Neural cell (in vitro differentiated cells): ENCODE data around the gene TRMU. TPM values are rescaled to one million over a fixed set of nuclear protein-coding genes. Genes with fewer than 3 reads are reported as not detected.

Source experiments
- H2AFZ ChIP-seq: fragments of 200-600, 300-800 bp; sonication (generic), shearing (Covaris generic); 2 replicates; pipeline ENCODE4 v1.6.0; 2014; ENCODE audit warnings: low read depth, mild to moderate bottlenecking, antibody characterized with exemption, low read length, moderate library complexity
- H3F3A ChIP-seq: fragments of 200-600 bp; shearing (Covaris generic); 2 replicates; pipeline ENCODE4 v1.6.1; 2016; ENCODE audit warnings: mild to moderate bottlenecking, moderate library complexity, mixed read lengths, antibody characterized with exemption, low read length; ENCODE audit not compliant: insufficient read depth, poor library complexity, severe bottlenecking
- H3K27ac ChIP-seq: fragments of 200-600, 300-800 bp; sonication (generic), shearing (Covaris generic); 2 replicates; pipeline ENCODE4 v1.5.1; 2014; ENCODE audit warnings: mild to moderate bottlenecking, low read length, moderate library complexity
- H3K27me3 ChIP-seq: fragments of 300-800, 200-600 bp; sonication (generic), shearing (Covaris generic); 2 replicates; pipeline ENCODE4 v1.6.0; 2014; ENCODE audit warnings: mild to moderate bottlenecking, low read depth, low read length, moderate library complexity; ENCODE audit not compliant: insufficient read depth
- H3K36me3 ChIP-seq: fragments of 300-800, 200-600 bp; sonication (generic), shearing (Covaris generic); 2 replicates; pipeline ENCODE4 v1.5.1; 2014; ENCODE audit warnings: mild to moderate bottlenecking, antibody characterized with exemption, low read length, moderate library complexity; ENCODE audit not compliant: insufficient read depth
- H3K4me2 ChIP-seq: fragments of 300-800, 200-600 bp; sonication (generic), shearing (Covaris generic); 2 replicates; pipeline ENCODE4 v1.6.0; 2014; ENCODE audit warnings: mild to moderate bottlenecking, low read length
- H3K4me3 ChIP-seq: fragments of 300-800, 200-600 bp; sonication (generic), shearing (Covaris generic); 2 replicates; pipeline ENCODE4 v1.5.1; 2014; ENCODE audit warnings: mild to moderate bottlenecking, low read length, moderate library complexity
- H3K79me2 ChIP-seq: fragments of 200-600 bp; shearing (Covaris generic); replicated peaks from 2 replicates; pipeline ENCODE4 v1.6.0; 2014; ENCODE audit warnings: mild to moderate bottlenecking, low read length, moderate library complexity; ENCODE audit not compliant: insufficient read depth
- H3K9ac ChIP-seq: fragments of 300-800, 200-600 bp; sonication (generic), shearing (Covaris generic); 2 replicates; pipeline ENCODE4 v1.6.1; 2016; ENCODE audit warnings: mild to moderate bottlenecking, low read length, mixed read lengths
- H3K9me2 ChIP-seq: fragments of 200-600 bp; shearing (Covaris generic); 2 replicates; pipeline ENCODE4 v1.6.1; 2016; ENCODE audit warnings: mild to moderate bottlenecking, low read length, mixed read lengths; ENCODE audit not compliant: insufficient read depth
- H3K9me3 ChIP-seq: fragments of 200-600, 300-800 bp; sonication (generic), shearing (Covaris generic); 2 replicates; pipeline ENCODE4 v1.6.1; 2016; ENCODE audit warnings: mild to moderate bottlenecking, mixed run types, low read length, moderate library complexity, mixed read lengths
- H4K20me1 ChIP-seq: fragments of 200-600 bp; shearing (Covaris generic); 2 replicates; pipeline ENCODE4 v1.6.1; 2016; ENCODE audit warnings: mild to moderate bottlenecking, mixed run types; ENCODE audit not compliant: insufficient read depth
- EP300 ChIP-seq: fragments of 450-650 bp; conservative IDR thresholded peaks from 2 replicates; pipeline ENCODE4 v1.6.1; 2014; ENCODE audit warnings: antibody characterized with exemption, mild to moderate bottlenecking, moderate library complexity; ENCODE audit not compliant: poor library complexity, severe bottlenecking
- EZH2 ChIP-seq: fragments of 200-600, 300-800 bp; shearing (Covaris generic), sonication (generic); IDR thresholded peaks from 2 replicates; pipeline ENCODE4 v1.6.1; 2014; ENCODE audit warnings: antibody characterized with exemption, low read length, borderline replicate concordance, mild to moderate bottlenecking; ENCODE audit not compliant: insufficient read depth, poor library complexity, severe bottlenecking
- MXI1 ChIP-seq: fragments of 450-650 bp; conservative IDR thresholded peaks from 2 replicates; pipeline ENCODE4 v1.6.1; 2014; ENCODE audit warnings: antibody characterized with exemption, mild to moderate bottlenecking; ENCODE audit not compliant: poor library complexity, severe bottlenecking
- POLR2AphosphoS5 ChIP-seq: IDR thresholded peaks from 2 replicates; pipeline ENCODE4 v1.6.1; 2012
- RAD21 ChIP-seq: fragments of 450-650 bp; conservative IDR thresholded peaks from 2 replicates; pipeline ENCODE4 v1.6.1; 2014; ENCODE audit warnings: antibody characterized with exemption, mild to moderate bottlenecking, moderate library complexity
- SMC3 ChIP-seq: fragments of 450-650 bp; conservative IDR thresholded peaks from 2 replicates; pipeline ENCODE4 v1.6.1; 2014; ENCODE audit warnings: antibody characterized with exemption, mild to moderate bottlenecking, moderate library complexity; ENCODE audit not compliant: poor library complexity
- TAF1 ChIP-seq: IDR thresholded peaks from 2 replicates; pipeline ENCODE4 v1.6.1; 2012; ENCODE audit warnings: low read depth
- polyA plus RNA-seq: library from polyadenylated mRNA; depleted of rRNA; stranded (reverse); fragments of >200 nt; gene quantifications from 2 replicates; pipeline ENCODE4 v1.2.3, GENCODE V29; 2014
- TF ChIP-seq, protein P1 (sequence below): fragments of 450-650 bp; IDR thresholded peaks from 2 replicates; pipeline ENCODE4 v1.5.1; 2014; ENCODE audit warnings: antibody characterized with exemption, mild to moderate bottlenecking, moderate library complexity; ENCODE audit not compliant: poor library complexity, severe bottlenecking
- TF ChIP-seq, protein P2 (sequence below): IDR thresholded peaks from 2 replicates; pipeline ENCODE4 v1.6.1; 2012; ENCODE audit warnings: borderline replicate concordance

Gene TRMU
- polyA plus RNA-seq, 1 donor from 2014 or later, result 72.9 TPM

DNA sequence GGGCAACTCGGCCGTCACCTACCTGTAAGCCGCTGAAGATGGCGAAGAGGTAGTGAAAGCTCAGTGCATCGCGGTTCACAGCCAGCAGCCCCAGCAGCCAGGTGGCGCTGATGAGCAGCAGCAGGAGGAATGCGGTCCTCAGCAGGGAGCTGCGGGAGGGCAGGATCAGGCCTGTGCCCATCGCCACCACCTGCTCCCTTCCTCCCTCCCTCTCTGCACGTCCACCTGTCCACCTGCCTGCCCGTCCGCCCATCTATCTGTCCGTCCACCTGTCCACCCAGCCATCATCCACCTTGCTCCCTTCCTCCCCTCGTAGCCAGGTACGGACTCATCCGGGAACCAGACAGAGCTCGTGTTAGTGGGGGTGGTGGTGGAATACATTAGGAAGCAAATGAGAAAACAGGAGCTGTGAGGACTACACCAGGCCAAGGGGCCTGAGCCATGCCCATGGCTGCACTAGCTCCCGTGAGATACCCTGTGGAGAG, 32.2 kb downstream of the TRMU start:
- Histone ChIP-seq H3K27me3 (no peaks in the 10 kb centered on the region), H3K9me2 (no peaks in the 10 kb centered on the region), H3K4me2 (no peak overlapping the region), H2AFZ (no peak overlapping the region), H3F3A (no peaks in the 10 kb centered on the region), H3K27ac (no peak overlapping the region), H3K9ac (no peak overlapping the region), H3K36me3 (no peaks in the 10 kb centered on the region), H3K4me3 (no peak overlapping the region), H3K79me2 (no peaks in the 10 kb centered on the region), H3K9me3 (no peaks in the 10 kb centered on the region), H4K20me1 (no peaks in the 10 kb centered on the region)
- no peak for TF ChIP-seq MXI1
- TF ChIP-seq EP300, result no peak
- TF ChIP-seq, protein P1, sequence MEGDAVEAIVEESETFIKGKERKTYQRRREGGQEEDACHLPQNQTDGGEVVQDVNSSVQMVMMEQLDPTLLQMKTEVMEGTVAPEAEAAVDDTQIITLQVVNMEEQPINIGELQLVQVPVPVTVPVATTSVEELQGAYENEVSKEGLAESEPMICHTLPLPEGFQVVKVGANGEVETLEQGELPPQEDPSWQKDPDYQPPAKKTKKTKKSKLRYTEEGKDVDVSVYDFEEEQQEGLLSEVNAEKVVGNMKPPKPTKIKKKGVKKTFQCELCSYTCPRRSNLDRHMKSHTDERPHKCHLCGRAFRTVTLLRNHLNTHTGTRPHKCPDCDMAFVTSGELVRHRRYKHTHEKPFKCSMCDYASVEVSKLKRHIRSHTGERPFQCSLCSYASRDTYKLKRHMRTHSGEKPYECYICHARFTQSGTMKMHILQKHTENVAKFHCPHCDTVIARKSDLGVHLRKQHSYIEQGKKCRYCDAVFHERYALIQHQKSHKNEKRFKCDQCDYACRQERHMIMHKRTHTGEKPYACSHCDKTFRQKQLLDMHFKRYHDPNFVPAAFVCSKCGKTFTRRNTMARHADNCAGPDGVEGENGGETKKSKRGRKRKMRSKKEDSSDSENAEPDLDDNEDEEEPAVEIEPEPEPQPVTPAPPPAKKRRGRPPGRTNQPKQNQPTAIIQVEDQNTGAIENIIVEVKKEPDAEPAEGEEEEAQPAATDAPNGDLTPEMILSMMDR, result peak; percentile 53
- TF ChIP-seq, protein P2, sequence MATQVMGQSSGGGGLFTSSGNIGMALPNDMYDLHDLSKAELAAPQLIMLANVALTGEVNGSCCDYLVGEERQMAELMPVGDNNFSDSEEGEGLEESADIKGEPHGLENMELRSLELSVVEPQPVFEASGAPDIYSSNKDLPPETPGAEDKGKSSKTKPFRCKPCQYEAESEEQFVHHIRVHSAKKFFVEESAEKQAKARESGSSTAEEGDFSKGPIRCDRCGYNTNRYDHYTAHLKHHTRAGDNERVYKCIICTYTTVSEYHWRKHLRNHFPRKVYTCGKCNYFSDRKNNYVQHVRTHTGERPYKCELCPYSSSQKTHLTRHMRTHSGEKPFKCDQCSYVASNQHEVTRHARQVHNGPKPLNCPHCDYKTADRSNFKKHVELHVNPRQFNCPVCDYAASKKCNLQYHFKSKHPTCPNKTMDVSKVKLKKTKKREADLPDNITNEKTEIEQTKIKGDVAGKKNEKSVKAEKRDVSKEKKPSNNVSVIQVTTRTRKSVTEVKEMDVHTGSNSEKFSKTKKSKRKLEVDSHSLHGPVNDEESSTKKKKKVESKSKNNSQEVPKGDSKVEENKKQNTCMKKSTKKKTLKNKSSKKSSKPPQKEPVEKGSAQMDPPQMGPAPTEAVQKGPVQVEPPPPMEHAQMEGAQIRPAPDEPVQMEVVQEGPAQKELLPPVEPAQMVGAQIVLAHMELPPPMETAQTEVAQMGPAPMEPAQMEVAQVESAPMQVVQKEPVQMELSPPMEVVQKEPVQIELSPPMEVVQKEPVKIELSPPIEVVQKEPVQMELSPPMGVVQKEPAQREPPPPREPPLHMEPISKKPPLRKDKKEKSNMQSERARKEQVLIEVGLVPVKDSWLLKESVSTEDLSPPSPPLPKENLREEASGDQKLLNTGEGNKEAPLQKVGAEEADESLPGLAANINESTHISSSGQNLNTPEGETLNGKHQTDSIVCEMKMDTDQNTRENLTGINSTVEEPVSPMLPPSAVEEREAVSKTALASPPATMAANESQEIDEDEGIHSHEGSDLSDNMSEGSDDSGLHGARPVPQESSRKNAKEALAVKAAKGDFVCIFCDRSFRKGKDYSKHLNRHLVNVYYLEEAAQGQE, result no peak
- no peak for TF ChIP-seq POLR2AphosphoS5
- no peak for TF ChIP-seq TAF1
- TF ChIP-seq SMC3, result peak; percentile 63
- TF ChIP-seq RAD21, result peak; percentile 45
- TF ChIP-seq EZH2, result no peak

DNA sequence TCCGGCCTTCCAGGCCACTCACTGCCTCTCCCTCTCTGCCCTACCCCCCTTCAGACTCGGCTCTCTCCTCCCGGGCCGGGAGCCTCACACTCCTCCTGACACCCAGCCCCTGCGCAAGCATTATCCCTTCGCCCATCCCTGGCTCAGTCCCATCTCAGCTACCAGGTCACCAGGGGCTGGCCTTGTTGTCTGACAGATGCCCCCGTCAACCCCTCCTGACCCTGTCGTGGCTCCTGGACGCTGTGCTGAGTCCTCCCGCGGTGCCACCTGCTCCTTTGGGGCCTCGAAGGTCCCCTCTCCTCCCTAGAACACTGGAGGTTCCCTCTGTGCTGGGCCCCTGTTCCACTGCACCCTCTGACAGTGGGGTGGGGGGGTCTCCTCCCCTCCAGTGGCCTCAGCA, 32.9 kb downstream of the TRMU start:
- Histone ChIP-seq H3K9me3 (no peaks in the 10 kb centered on the region), H2AFZ (no peak overlapping the region), H3K9ac (no peak overlapping the region), H3K4me2 (no peak overlapping the region), H4K20me1 (no peaks in the 10 kb centered on the region), H3K4me3 (no peak overlapping the region), H3K27ac (no peak overlapping the region), H3K36me3 (no peaks in the 10 kb centered on the region), H3K27me3 (no peaks in the 10 kb centered on the region), H3F3A (no peaks in the 10 kb centered on the region), H3K9me2 (no peaks in the 10 kb centered on the region), H3K79me2 (no peaks in the 10 kb centered on the region)
- no peak for TF ChIP-seq MXI1
- TF ChIP-seq RAD21, result no peak
- TF ChIP-seq, protein P2, result no peak
- TF ChIP-seq, protein P1, result no peak
- TF ChIP-seq SMC3, result no peak
- no peak for TF ChIP-seq EZH2
- no peak for TF ChIP-seq POLR2AphosphoS5
- no peak for TF ChIP-seq TAF1
- no peak for TF ChIP-seq EP300
